UCSD-AML1 (cell line): ENCODE measurements around the gene MKRN2.
A peak's percentile ranks its signal among the peaks of the same experiment; 100 is the strongest.
"Not testable (repeated sequence)": the region's sequence is repeated elsewhere in the genome, so short reads cannot be mapped to it uniquely, and the experiment has no call there.

Source experiments
- DNase-seq: peaks from one replicate; lab custom pipeline; 2025; ENCODE audit not compliant: unreplicated experiment; lab: John Stamatoyannopoulos, UW

MKRN2 gene, protein sequence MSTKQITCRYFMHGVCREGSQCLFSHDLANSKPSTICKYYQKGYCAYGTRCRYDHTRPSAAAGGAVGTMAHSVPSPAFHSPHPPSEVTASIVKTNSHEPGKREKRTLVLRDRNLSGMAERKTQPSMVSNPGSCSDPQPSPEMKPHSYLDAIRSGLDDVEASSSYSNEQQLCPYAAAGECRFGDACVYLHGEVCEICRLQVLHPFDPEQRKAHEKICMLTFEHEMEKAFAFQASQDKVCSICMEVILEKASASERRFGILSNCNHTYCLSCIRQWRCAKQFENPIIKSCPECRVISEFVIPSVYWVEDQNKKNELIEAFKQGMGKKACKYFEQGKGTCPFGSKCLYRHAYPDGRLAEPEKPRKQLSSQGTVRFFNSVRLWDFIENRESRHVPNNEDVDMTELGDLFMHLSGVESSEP

DNA sequence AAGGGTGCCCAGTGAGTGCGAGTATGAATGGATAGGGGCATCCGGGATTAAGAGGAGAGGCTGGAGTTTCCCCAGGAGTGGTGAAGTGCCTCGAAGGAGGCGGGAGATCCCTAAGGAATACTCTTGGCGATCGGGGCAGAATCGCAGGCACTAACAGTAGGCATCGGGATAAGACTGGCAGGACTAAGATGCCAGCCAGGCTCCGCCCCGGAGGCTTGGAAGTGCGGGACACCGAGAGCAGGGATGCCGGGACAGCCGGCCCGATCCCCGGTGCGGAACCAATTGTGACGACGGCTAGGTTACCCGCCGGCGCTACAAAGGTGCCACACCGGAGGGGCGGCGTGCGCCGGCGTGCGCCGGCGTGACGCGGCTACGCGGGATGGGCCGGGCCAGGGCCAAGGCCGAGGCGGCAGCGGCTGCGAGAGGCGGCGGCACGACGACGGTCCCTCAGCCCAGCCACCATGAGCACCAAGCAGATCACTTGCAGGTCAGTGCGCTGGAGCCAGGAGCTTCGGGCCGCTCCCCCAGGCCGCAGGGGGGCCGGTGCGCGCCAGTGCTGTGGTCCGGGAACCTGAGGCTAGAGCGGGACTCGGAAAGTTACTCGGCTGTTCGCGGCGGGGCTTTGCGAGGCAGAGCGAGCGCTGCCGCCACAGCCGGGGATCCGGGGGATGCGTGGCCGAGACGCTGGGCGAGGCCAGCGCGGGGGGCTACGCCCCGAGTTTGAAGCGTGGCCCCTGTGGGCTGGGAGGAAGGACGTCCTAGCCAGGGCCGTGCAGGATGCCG lies at the start of gene MKRN2:
MKRN2 (plus strand) TSS at position 398 of the 783 bp plus-strand sequence; CDS start at position 462, 64 bp downstream.
- peak; percentile 92 for DNase-seq

GRCh38 chr3:12507591-12508281 lies 49.2 kb upstream of the MKRN2 start:
- no peak for DNase-seq

GRCh38 chr3:12508291-12508700 lies 48.6 kb upstream of the MKRN2 start:
- DNase-seq: no peak

DNA sequence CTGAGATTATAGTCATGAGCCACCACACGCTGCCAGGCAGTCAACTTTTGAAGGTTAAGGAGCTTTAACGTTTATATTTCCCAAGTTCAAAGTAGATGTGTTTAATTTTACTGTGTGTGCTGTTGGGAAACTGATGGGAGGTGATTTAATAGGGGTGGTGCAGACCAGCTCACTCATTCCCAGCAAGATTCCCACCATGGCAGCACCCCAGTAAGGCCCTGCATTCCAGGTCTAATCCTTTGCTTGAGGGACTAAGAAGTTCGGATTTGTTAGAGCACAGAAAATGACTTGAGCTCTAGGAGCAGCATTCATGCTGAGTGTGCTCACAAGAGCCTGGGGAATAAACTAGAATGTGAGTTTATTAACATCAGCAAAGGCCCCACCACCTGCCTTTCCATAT lies 47.4 kb upstream of the MKRN2 start:
- DNase-seq: no peak

DNA sequence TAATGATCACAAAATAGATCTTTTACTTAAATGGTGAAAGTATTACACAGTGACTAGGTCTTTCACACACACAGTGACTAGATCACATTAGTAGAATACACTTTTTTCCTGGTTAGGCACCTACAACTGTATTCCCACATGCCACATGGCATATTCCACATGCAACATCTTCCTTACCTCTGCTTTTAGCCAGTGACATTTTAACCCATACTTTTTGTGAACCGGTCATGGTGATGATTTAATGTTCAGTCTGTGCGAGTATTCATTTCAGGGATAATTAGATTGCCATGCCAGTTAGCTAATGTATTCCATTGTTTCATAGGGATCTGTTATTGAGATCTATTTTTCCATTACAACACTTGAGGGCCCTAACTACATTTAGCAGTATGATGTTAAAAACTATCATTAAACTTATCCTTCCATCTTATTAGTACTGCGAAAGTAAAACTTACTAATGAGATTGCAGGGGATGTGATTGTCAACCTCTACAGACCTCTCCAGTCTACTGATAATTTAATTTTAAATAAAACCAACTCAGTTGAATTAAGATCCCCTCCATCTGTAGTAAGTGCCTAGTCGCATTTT lies 44.3 kb upstream of the MKRN2 start:
- DNase-seq: no peak

- DNase-seq: no peak
These were observed 43.0 kb upstream of the MKRN2 start for GRCh38 chr3:12513694-12514446.

DNA sequence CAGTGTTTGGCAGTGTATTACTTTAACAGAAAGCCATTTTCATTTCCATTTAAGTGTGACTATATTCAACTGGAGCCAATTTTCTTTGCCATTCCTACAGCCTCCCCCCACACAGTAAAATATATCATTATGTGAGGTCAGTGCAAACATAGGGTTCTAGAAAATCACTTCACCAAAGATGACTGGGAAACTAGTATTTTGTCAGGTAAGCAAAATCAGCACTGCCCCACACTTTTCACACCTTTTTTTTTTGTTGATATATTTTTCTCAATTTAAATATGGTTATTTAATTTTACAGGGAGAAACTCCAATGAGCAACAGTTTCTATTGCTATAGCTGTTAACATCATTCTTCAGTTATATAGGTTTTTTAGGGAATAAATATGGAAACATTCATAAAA lies 41.3 kb upstream of the MKRN2 start:
- no peak for DNase-seq

DNA sequence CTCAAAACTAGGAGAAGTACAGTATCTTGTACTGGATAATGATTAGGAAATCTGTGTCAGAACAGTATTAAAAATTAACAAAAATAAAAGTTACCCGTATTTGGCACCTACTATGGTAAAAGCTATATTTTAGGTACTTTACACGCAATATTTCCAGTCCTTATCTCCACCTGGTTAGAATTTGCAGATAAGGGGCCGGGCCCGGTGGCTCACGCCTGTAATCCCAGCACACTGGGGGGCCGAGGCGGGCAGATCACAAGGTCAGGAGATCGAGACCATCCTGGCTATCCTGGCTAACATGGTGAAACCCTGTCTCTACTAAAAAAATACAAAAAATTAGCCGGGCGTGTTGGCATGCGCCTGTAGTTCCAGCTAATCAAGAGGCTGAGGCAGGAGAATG lies 40.0 kb upstream of the MKRN2 start:
- no peak for DNase-seq

- no peak for DNase-seq
These were observed 38.4 kb upstream of the MKRN2 start for GRCh38 chr3:12518261-12519028.

- no peak for DNase-seq
These were observed 35.9 kb upstream of the MKRN2 start for GRCh38 chr3:12521010-12521409.

GRCh38 chr3:12522721-12523120 lies 34.2 kb upstream of the MKRN2 start:
- DNase-seq: no peak

- no peak for DNase-seq
These were observed 29.1 kb upstream of the MKRN2 start for GRCh38 chr3:12527757-12528143.

DNA sequence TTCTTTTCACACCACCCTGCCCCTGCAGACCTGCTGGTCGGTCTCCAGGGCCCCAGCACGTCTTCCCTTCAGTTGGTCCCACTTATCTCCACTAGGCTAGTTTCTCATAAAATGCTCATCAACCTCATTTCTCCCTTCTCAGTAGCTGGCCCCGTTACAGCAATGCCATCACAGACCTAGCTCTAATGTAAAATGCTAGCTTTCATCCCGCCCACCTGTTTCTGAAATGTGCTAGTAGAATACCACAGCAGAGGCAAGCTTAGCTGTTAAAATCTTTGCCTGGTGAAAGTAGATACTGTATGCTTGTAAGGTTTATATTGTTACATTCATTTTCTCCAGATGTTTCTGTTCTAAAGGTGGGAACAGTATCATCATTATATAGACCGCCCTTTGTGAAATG lies 24.7 kb upstream of the MKRN2 start:
- no peak for DNase-seq

DNA sequence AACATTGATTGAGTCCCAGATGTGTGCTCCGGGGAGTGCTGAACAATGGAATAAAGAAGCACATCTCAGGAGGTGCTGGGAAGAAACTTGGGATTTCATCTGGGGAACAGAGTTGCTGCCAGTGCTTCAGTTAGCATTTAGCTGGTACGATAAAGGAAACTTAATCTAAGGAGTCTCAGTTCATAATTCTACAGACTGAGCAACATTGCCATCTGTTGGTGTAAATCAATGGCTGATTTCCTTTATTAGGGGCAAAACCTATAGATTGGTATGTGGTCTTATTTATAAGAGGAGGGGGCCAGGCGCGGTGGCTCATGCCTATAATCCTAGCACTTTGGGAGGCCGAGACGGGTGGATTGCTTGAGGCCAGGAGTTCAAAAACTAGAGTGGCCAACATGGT lies 20.5 kb upstream of the MKRN2 start:
- no peak for DNase-seq

DNA sequence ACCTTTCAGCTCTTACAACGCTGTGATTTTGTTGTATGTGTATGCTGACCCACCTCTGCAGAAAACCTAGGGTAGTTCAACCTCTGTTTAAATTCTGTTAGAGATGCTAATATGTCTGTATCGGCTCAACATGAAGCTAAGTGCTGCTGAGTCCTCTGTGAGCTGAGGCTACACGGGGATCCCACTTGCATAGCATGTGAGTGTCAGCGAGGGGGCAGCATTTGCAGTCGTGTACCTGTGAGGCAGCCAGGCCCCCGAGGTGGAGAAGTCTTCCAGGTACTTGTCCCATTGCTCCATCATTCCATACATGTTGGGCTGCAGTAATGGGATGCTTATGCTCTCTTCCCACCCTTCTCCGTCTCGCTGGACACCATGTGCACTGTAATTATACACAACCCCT lies 15.3 kb upstream of the MKRN2 start:
- no peak for DNase-seq

GRCh38 chr3:12543497-12543896 lies 13.4 kb upstream of the MKRN2 start:
- not testable (repeated sequence) for DNase-seq

- no peak for DNase-seq
These were observed 12.0 kb upstream of the MKRN2 start for GRCh38 chr3:12544652-12545472.

GRCh38 chr3:12545473-12545791 lies 11.5 kb upstream of the MKRN2 start, which contains the start of gene MKRN2OS:
MKRN2OS (minus strand) TSS chr3:12545499; CDS start chr3:12545464, 35 bp downstream.
- no peak for DNase-seq
